Measurements from ENCODE around the gene PRPF6.

DNA sequence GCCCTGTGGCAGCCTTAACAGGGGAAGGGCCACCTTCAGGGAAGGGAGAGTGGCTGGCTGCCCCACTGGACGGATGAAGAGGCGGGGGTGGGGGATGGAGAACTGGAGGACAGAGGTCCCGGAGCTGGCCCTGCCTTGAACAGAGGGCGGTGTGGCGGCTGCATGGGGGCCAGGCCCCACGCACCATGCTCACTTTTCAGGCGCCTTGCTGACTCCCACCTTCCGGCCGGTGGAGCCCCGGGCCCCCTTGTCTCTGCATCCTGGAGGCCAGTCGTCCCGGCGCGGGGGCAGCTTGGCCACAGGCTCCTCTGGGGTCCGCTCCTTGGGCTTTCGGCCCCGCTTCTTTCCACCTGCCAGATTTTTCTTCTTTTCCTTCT lies 21.2 kb upstream of the PRPF6 start:
- no peak for TF ChIP-seq EZH2 (IDR thresholded peaks at IDR 0.05; ENCODE audit: insufficient read depth, poor library complexity, severe bottlenecking)
- no peak for TF ChIP-seq EZH2phosphoT487 (IDR thresholded peaks at IDR 0.05; ENCODE audit: insufficient read depth, low read depth)
